Renal cortex interstitium (tissue), 15 donors: ENCODE data around the gene KRTAP21-3. TPM values are rescaled to one million over a fixed set of nuclear protein-coding genes. Genes with fewer than 3 reads are reported as not detected.
"Not testable (repeated sequence)": the region's sequence is repeated elsewhere in the genome, so short reads cannot be mapped to it uniquely, and the experiment has no call there.

Experiments used
- DNase-seq, 11 donors: peaks; one replicate each; pipeline ENCODE4 v3.0.0-alpha.2; 2013; ENCODE audit warnings: low read depth in 9 of 11, low spot score in 4 of 11; ENCODE audit errors: extremely low read depth in 1 of 11
- long read RNA-seq, 16 experiments: transcript quantifications; one replicate each; lab custom pipeline, GENCODE V29; 2026
- polyA plus RNA-seq, 3 donors: library from polyadenylated mRNA; unstranded; fragments of 120-200 nt; gene quantifications; one replicate each; pipeline ENCODE4 v1.2.1, GENCODE V29; 2013; ENCODE audit not compliant: insufficient read length in 3 of 3

Gene KRTAP21-3, protein sequence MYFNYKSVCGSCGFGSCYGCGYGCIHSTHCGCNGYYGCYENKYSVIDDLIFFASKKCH
- not detected for polyA plus RNA-seq
- long read RNA-seq, donor 1: 0 reads
- long read RNA-seq, donor 2: 0 reads
- long read RNA-seq, donor 3: 0 reads
- long read RNA-seq, donor 4: 0 reads
- long read RNA-seq, donor 5: 0 reads
- long read RNA-seq, donor 6: 0 reads
- long read RNA-seq, donor 7: 0 reads
- long read RNA-seq, donor 8: 0 reads
- long read RNA-seq, donor 9: 0 reads
- long read RNA-seq, donor 10: 0 reads
- long read RNA-seq, donor 11: 0 reads
- long read RNA-seq, donor 12: 0 reads
- long read RNA-seq, donor 13: 0 reads
- long read RNA-seq, donor 14: 0 reads
- long read RNA-seq, donor 15: 0 reads
- long read RNA-seq, donor 16: 0 reads

DNA sequence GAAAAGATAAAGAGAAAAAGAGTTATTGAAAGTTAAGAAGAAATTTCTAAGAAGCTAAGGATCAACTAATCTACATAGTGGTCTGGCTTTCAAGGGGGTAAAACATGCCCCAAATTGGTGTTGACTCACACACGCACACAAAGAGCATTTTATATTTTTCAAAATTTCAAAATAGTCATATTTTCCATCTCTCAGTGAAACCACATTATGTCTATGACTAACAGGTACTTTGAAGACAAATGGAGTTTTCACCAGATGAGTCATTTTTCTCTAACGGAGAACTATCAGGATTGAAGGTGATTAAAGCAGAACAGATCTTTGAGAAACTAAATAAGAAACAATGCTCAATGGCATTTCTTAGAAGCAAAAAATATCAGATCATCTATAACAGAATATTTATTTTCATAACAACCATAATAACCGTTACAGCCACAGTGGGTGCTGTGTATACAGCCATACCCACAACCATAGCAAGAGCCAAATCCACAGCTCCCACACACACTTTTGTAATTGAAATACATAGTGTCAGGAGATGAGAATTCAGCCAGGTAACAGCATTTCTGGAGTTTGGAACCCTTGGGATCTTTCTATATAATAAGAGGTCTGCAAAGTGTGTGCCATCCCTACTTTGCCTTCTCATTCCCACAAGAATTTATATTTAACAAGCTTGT, at the start of gene KRTAP21-3:
KRTAP21-3 (minus strand) TSS at position 539 of the 671 bp plus-strand sequence; CDS start at position 521, 18 bp downstream.
- no peak for DNase-seq

- DNase-seq: no peak
These were observed 42.2 kb upstream of the KRTAP21-3 start for GRCh38 chr21:30760776-30761175.

DNA sequence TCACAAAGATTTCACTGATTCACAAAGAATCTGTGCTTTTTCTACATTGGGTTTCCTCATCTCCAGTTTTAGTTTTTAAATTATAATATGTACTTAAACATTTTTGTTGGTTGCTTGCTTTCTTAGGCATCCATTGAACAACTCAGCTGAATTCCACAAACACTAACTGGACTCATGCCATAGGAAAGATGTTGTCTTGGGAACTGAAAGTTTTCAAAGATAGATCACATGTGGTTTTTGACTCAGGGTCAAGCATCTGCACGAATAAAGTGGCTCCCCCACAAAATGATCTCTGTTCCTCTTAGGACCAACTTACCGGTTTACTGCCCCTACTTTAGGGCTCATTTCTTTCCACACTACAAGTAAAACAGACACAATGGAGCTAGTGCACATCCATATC, 39.7 kb upstream of the KRTAP21-3 start:
- no peak for DNase-seq

GRCh38 chr21:30755328-30755727, 36.8 kb upstream of the KRTAP21-3 start, which contains the start of gene KRTAP21-1:
Gene KRTAP21-1 (minus strand): TSS chr21:30755428. CDS start chr21:30755378, 50 bp downstream.
- not testable (repeated sequence) for DNase-seq

GRCh38 chr21:30747159-30747558, 28.6 kb upstream of the KRTAP21-3 start, which contains the start of gene KRTAP21-2:
Gene KRTAP21-2 (minus strand): TSS chr21:30747259. CDS start chr21:30747202, 57 bp downstream.
- no peak for DNase-seq

GRCh38 chr21:30740462-30740861, 21.9 kb upstream of the KRTAP21-3 start:
- no peak for DNase-seq

GRCh38 chr21:30733026-30733425, 14.4 kb upstream of the KRTAP21-3 start:
- no peak for DNase-seq

DNA sequence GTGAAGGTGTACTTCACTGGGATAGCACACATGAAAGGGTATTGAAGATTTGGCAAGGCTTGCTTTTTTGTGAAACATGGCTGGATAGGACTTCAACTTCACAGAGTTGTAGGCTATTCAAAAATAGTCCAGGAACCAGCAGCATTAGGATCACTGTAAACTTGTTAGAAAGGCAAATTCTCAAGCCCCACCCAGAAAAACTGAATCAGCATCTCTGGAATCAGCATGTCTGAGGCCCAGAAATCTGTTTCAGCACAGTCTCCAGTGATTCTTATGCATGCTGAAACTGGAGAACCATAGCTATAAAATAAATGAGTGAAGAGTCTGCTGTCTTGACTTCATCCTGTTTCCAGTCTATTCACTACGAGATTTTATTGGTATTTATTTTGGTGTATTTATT, 8.1 kb upstream of the KRTAP21-3 start:
- DNase-seq: no peak

DNA sequence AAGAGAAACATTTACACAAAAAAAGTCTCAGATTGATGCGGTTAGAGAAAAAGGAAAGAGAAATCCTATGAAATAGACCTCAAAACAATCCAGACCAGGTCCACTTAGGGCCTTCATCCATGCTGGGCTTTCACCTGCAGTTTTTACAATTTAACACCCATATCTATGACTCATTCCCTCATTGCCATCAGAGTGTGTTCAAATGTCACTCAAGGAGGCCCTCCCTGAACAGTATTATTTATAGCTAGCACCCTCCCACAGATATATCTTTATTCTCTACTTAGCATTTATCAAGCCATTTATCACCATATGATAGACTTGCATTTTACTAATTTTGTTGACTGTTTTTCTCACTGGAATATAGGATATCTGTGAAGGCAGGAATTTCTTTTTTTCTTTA, 824 bp upstream of the KRTAP21-3 start:
- no peak for DNase-seq

DNA sequence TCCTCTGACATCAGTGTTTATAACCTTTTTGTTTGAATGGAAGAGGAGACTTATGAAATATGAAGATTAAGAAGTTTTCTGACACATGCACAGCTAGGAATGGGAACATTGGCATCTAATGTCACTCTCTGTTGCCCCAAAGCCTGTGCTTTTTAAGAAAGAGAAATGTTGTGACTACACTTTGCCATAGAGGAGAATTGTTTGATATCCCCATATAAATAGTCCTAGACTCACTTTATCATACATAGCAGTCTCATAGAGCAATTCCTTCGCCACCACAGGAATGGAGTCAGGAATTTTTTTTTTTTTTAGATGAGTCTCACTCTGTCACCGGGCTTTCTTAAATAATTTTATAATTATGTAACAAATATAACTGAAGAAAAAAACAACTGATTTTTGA, 1.5 kb downstream of the KRTAP21-3 start:
- no peak for DNase-seq

- no peak for DNase-seq
These were observed 3.6 kb downstream of the KRTAP21-3 start for GRCh38 chr21:30714946-30715345.

GRCh38 chr21:30714456-30714855, 4.1 kb downstream of the KRTAP21-3 start:
- no peak for DNase-seq

- DNase-seq: no peak
These were observed 4.8 kb downstream of the KRTAP21-3 start for GRCh38 chr21:30713766-30714165.

DNA sequence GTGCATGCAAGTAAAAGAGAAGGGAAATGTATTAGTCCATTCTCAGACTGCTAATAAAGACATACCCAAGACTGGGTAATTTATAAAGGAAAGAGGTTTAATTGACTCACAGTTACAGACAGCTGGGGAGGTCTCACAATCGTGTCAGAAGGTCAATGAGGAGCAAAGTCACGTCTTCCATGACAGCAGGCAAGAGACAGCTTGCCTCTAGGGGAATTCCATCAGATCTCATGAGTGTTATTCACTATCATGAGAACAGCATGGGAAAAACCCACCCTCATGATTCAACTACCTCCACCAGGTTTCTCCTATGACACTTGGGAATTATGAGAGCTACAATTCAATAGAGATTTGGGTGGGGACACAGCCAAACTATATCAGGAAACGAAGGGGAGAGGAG, 8.1 kb downstream of the KRTAP21-3 start:
- no peak for DNase-seq

DNA sequence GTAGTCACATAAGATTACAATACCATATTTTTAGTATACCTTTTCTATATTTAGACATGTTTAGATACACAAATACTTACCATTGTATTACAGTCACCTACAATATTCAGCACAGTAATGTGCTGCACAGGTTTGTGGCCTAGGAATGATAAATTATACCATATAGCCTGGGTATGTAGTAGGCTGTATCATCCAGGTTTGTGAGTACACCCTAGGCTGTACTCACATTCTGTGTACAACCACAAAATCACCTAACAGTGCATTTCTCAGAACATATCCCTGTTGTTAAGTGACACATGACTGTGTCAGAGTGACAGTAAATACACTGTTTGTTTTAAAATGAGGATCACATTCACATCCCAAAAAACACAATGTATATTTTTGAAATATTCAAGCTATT, 11.2 kb downstream of the KRTAP21-3 start:
- no peak for DNase-seq

- peak in 5 of 11 donors; percentile 7 to 25 (median 17) for DNase-seq
These were observed 22.6 kb downstream of the KRTAP21-3 start for GRCh38 chr21:30695956-30696355.

DNA sequence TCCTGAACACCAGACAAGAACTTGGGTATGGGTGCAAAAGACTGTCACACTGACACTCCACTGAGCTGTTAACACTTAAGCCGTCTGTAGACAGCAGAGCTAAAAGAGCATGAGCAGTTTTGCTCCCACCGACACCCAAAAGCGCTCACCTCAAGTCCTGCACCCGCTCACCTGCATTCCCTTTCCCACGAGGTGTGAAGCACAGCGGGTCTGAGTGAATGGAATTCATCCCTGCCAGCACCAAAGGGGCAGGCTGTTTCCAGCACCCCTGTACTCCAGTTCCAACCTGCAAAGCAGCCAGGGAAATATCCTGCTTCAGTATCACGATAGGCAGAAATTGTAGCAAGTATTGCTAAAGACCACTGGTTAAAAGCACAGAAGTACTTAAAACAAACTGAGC, 28.8 kb downstream of the KRTAP21-3 start:
- no peak for DNase-seq

- no peak for DNase-seq
These were observed 34.1 kb downstream of the KRTAP21-3 start for GRCh38 chr21:30684506-30684905.

DNA sequence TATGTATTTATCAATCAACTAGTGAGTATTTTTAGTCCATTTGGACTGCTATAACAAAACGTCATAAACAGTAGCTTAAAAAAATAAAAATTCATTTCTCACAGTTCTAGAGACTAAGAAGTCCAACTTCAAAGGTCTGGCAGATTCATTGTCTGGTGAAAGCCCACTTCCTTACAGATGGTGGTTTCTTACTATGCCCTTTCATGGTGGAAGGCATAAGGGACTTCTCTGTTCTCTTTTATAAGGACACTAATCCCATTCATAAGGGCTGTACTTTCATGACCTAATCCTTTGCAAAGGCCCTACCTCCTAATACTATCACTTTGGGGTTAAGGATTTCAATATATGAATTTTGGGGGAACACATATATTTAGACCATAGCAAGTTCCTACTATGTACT, 38.0 kb downstream of the KRTAP21-3 start:
- no peak for DNase-seq

- DNase-seq: no peak
These were observed 41.8 kb downstream of the KRTAP21-3 start for GRCh38 chr21:30676737-30677136.
